Vagina (tissue), 2 donors: ENCODE data around the gene SLCO2B1. TPM values are rescaled to one million over a fixed set of nuclear protein-coding genes. Genes with fewer than 3 reads are reported as not detected.
A peak's percentile ranks its signal among the peaks of the same experiment; 100 is the strongest.

ENCODE experiments used
- DNase-seq, 2 donors: peaks; one replicate each; pipeline ENCODE4 v3.0.0-alpha.2; 2017; ENCODE audit errors: extremely low spot score in 2 of 2
- H3K27ac ChIP-seq: fragments of 200-600 bp; sonication (generic); one replicate; pipeline ENCODE4 v1.5.1; 2019
- H3K27me3 ChIP-seq: fragments of 200-600 bp; sonication (generic); one replicate; pipeline ENCODE4 v1.5.1; 2019
- H3K36me3 ChIP-seq, 2 donors: fragments of 200-600 bp; sonication (generic); one replicate each; pipeline ENCODE4 v1.5.1; 2017 to 2019
- H3K4me1 ChIP-seq: fragments of 200-600 bp; sonication (generic); one replicate; pipeline ENCODE4 v1.5.1; 2019
- H3K4me3 ChIP-seq, 2 donors: fragments of 200-600 bp; sonication (generic); 1 replicate in 1 of 2; 2 replicates in 1 of 2; pipeline ENCODE4 v1.5.1; 2016 to 2019
- H3K9me3 ChIP-seq: fragments of 200-600 bp; sonication (generic); one replicate; pipeline ENCODE4 v1.5.1; 2019
- POLR2A ChIP-seq, 2 donors: fragments of 450-650 bp; IDR thresholded peaks; one replicate each; pipeline ENCODE4 v1.6.1; 2017; ENCODE audit warnings: antibody characterized with exemption in 2 of 2, mild to moderate bottlenecking in 2 of 2, moderate library complexity in 2 of 2
- POLR2AphosphoS5 ChIP-seq, 2 donors: sonication (generic); formaldehyde crosslinking; IDR thresholded peaks; one replicate each; pipeline ENCODE4 v1.9.0; 2017; ENCODE audit warnings: antibody characterized with exemption in 2 of 2, mild to moderate bottlenecking in 2 of 2, low read depth in 1 of 2; ENCODE audit not compliant: insufficient read depth in 1 of 2
- intact Hi-C: fragments of 100-400 bp; cut with DNase I; formaldehyde crosslinking; loops from one replicate; pipeline ENCODE4 v1.15.1; 2023
- total RNA-seq: library from RNA; depleted of rRNA; stranded (reverse); fragments of >200 nt; gene quantifications from one replicate; pipeline ENCODE4 v1.2.3, GENCODE V29; 2016
- TF ChIP-seq, protein P1 (sequence below), 3 experiments: fragments of 450-650 bp in 2 of 3; fragments of 200-600 bp in 1 of 3; sonication (generic) in 1 of 3; IDR thresholded peaks; one replicate each; pipeline ENCODE4 v1.5.1; 2017 to 2019; ENCODE audit warnings: antibody characterized with exemption in 3 of 3, mild to moderate bottlenecking in 2 of 3, moderate library complexity in 2 of 3

SLCO2B1 gene
- total RNA-seq, 1 donor from 2014 or later, result 55.5 TPM

DNA sequence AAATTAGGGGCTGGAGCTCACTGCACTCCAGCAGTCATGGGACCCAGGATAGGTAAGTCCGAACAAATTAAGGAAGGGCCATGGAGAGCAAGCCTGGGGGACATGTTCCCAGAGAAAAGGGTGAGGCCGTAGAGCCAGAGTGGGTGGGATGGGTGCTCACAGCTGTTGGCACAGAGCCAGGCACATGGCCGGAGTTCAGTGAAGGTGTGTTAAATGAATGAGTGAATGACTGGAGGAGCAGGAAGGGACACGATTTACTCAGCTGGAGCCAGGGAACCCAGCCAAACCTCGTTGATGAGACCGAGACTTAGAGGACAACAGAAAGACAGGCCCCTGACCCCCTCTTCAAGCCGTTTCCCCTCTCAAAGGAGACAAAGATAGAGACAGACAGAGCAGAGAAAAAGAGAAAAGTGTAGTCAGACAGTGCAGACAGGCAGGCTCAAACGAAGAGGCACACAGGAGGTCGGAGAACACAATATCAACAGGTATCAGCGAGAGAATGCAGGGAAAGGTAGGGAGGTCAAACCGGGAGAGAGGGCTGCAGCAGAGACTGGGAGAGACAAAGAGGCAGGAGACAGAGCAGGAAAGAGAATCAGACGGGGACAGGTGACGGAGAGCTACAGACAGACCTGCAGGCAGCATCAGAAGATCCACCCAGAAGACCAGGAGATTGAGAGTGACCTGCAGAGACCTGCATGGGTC lies 590 bp downstream of the SLCO2B1 start:
- DNase-seq, result no peak
- no peak for TF ChIP-seq POLR2AphosphoS5 (IDR thresholded peaks at IDR 0.05; ENCODE audit: insufficient read depth in 1 of 2, low read depth in 1 of 2)
- TF ChIP-seq POLR2A (IDR thresholded peaks at IDR 0.05), result no peak
- TF ChIP-seq, protein P1, sequence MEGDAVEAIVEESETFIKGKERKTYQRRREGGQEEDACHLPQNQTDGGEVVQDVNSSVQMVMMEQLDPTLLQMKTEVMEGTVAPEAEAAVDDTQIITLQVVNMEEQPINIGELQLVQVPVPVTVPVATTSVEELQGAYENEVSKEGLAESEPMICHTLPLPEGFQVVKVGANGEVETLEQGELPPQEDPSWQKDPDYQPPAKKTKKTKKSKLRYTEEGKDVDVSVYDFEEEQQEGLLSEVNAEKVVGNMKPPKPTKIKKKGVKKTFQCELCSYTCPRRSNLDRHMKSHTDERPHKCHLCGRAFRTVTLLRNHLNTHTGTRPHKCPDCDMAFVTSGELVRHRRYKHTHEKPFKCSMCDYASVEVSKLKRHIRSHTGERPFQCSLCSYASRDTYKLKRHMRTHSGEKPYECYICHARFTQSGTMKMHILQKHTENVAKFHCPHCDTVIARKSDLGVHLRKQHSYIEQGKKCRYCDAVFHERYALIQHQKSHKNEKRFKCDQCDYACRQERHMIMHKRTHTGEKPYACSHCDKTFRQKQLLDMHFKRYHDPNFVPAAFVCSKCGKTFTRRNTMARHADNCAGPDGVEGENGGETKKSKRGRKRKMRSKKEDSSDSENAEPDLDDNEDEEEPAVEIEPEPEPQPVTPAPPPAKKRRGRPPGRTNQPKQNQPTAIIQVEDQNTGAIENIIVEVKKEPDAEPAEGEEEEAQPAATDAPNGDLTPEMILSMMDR (IDR thresholded peaks at IDR 0.05), result no peak
- no peaks in the 10 kb centered on the region for H3K4me1 ChIP-seq
- no peaks in the 10 kb centered on the region for H3K36me3 ChIP-seq
- H3K27ac ChIP-seq, result no peak overlapping the region
- intact Hi-C loops, result no loop called here
- no peaks in the 10 kb centered on the region for H3K27me3 ChIP-seq
- peak overlapping the region in 1 of 2 donors; percentile 29 for H3K4me3 ChIP-seq
- H3K9me3 ChIP-seq, result no peaks in the 10 kb centered on the region

DNA sequence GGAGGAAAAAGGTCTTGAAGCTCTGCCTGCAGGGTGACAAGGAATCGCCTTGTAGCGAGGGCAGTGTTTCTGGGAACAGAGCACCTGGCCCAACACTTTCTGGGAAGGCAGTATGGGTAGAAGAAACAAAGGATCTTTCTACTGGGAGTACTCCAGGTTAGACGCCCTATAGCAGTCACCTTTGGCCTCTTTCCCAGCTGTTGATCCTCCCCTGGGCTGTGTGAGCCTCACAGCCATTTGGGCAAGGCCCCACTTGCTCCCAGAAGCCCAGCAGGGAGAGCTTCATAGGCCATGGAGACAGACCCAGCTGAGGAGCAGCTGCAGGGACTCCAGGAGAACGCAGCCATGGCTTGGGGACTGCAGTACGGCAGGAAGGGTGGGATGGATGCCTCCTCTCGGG lies 1.2 kb downstream of the SLCO2B1 start:
- no peak overlapping the region for H3K27ac ChIP-seq
- intact Hi-C loops, result no loop called here
- H3K36me3 ChIP-seq, result no peaks in the 10 kb centered on the region
- TF ChIP-seq POLR2AphosphoS5 (IDR thresholded peaks at IDR 0.05; ENCODE audit: insufficient read depth in 1 of 2, low read depth in 1 of 2) (no peak), POLR2A (IDR thresholded peaks at IDR 0.05) (no peak)
- TF ChIP-seq, protein P1 (IDR thresholded peaks at IDR 0.05), result no peak
- H3K4me1 ChIP-seq, result no peaks in the 10 kb centered on the region
- H3K27me3 ChIP-seq, result no peaks in the 10 kb centered on the region
- DNase-seq, result no peak
- no peaks in the 10 kb centered on the region for H3K9me3 ChIP-seq
- peak overlapping the region in 1 of 2 donors; percentile 29 for H3K4me3 ChIP-seq

DNA sequence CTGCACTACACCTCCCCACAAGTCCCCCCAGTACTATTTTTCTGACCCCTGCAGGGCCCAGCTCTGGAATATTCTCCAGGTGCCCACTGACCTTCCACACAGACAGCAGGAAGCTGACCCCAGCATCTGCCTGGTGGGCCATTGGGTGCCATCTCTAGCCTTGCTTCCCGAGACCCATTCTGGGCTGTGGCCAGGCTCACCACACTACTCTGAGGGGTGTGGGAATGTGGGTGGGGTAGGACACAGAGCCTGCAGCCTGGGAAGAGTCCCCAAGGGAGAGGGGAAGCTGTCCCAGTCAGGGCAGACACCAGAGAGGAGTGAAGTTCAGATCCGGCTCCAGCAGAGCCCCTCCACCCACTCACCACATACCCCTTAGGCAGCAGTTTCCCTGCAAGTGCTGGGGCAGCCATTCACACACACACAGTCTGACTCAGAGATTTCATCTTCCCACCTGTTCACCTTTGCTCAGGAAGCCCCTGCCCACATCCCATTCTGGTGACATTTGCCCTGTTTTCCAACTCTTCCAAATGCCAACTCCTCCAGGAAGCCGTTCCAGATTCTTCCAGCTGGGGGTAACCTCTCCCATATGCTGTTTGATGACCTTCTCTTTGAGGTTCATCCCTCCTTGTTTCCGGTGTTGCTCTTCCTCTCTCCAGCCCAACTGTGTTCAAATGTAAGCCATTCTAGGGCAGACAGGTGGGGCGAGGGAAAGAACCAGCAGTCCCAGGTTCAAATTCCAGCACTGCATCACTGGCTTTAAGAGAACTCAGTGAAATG lies 1.9 kb downstream of the SLCO2B1 start:
- Histone ChIP-seq H3K9me3 (no peaks in the 10 kb centered on the region), H3K4me3 (peak overlapping the region; percentile 23 to 29), H3K4me1 (no peaks in the 10 kb centered on the region), H3K27ac (no peak overlapping the region), H3K36me3 (no peaks in the 10 kb centered on the region), H3K27me3 (no peaks in the 10 kb centered on the region)
- no peak for DNase-seq
- intact Hi-C loops, result no loop called here
- TF ChIP-seq POLR2AphosphoS5 (IDR thresholded peaks at IDR 0.05; ENCODE audit: insufficient read depth in 1 of 2, low read depth in 1 of 2) (no peak), POLR2A (IDR thresholded peaks at IDR 0.05) (no peak)
- TF ChIP-seq, protein P1 (IDR thresholded peaks at IDR 0.05), result no peak

DNA sequence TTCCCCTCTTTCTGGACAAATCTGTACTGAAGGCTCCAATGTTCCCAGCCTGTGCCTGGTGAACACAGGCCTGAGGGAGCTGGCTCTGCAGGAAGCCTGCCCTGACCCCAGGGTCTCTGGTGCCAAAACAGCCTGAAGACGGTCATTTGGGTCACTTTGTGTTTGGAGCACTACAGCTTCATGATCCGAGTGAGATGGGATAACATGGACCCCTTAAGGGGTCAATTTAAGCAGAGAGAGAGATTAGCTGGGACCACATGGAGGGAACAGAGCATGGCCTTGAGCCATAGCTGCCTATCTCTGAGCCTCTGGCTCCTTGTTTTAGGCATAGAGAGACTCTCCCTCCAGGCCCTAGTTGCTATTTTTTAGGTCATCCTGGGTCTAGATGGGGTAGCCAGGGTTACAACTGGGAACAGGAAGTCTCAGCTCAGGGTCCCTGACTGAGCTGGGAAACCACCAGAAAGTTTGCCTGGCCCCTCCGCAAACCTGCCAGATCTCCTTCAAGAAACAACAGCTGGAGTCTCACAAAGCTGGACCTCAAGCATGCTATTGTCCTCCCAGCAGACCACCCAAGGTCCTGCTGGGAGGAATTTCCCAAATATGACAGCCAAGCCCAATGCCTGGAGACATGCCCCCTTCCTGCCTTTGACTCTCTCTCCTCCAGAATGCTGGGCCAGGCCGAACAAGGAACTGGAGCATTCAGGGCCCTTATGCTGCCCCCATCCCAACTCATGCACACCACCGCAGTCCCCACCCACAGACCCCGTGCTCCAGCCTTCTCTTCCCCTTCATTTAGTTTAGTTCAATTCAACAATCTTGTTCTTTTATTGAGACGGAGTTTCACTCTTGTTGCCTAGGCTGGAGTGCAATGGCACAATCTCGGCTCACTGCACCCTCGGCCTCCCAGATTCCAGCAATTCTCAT lies 4.0 kb downstream of the SLCO2B1 start:
- intact Hi-C loops, result no loop called here
- Histone ChIP-seq H3K4me3 (no peak overlapping the region), H3K4me1 (no peaks in the 10 kb centered on the region), H3K36me3 (no peaks in the 10 kb centered on the region), H3K27ac (no peak overlapping the region), H3K27me3 (no peaks in the 10 kb centered on the region), H3K9me3 (no peaks in the 10 kb centered on the region)
- DNase-seq, result no peak
- TF ChIP-seq POLR2AphosphoS5 (IDR thresholded peaks at IDR 0.05; ENCODE audit: insufficient read depth in 1 of 2, low read depth in 1 of 2), result no peak
